GM21723 (cell line): ENCODE measurements around the gene MISP.
"Not testable (repeated sequence)": the region's sequence is repeated elsewhere in the genome, so short reads cannot be mapped to it uniquely, and the experiment has no call there.

ENCODE experiments used
- ATAC-seq: cut with Tn5 transposase; IDR thresholded peaks from one replicate; pipeline ENCODE4 v1.9.1; 2021; ENCODE audit warnings: mild to moderate bottlenecking, moderate library complexity; ENCODE audit not compliant: unreplicated experiment

The MISP gene

GRCh38 chr19:745138-745537 lies 5.8 kb upstream of the MISP start:
- ATAC-seq: not testable (repeated sequence)

- ATAC-seq: no peak
Measured at GRCh38 chr19:746208-746819, 4.6 kb upstream of the MISP start.

- no peak for ATAC-seq
Measured at GRCh38 chr19:746956-747355, 4.0 kb upstream of the MISP start.

GRCh38 chr19:747432-748273 lies 3.3 kb upstream of the MISP start:
- no peak for ATAC-seq

GRCh38 chr19:748274-748598 lies 2.7 kb upstream of the MISP start:
- no peak for ATAC-seq

- ATAC-seq: no peak
Measured at GRCh38 chr19:749811-750210, 1.1 kb upstream of the MISP start.

- ATAC-seq: no peak
Measured at GRCh38 chr19:751501-752341, 809 bp downstream of the MISP start.

- no peak for ATAC-seq
Measured at GRCh38 chr19:752652-753517, 2.0 kb downstream of the MISP start.

GRCh38 chr19:754530-754929 lies 3.6 kb downstream of the MISP start:
- ATAC-seq: no peak

- ATAC-seq: no peak
Measured at GRCh38 chr19:755063-755462, 4.2 kb downstream of the MISP start.

- no peak for ATAC-seq
Measured at GRCh38 chr19:756236-756635, 5.3 kb downstream of the MISP start.

- ATAC-seq: no peak
Measured at GRCh38 chr19:756821-757688, 6.1 kb downstream of the MISP start.

- ATAC-seq: no peak
Measured at GRCh38 chr19:757811-758668, 7.1 kb downstream of the MISP start.

GRCh38 chr19:763181-763580 lies 12.3 kb downstream of the MISP start:
- ATAC-seq: no peak

GRCh38 chr19:763869-764268 lies 13.0 kb downstream of the MISP start:
- no peak for ATAC-seq

- no peak for ATAC-seq
Measured at GRCh38 chr19:764301-764700, 13.4 kb downstream of the MISP start.

- ATAC-seq: no peak
Measured at GRCh38 chr19:765179-765738, 14.3 kb downstream of the MISP start.

- ATAC-seq: no peak
Measured at GRCh38 chr19:768424-768823, 17.5 kb downstream of the MISP start.

GRCh38 chr19:769616-770015 lies 18.7 kb downstream of the MISP start:
- ATAC-seq: no peak
